ENCODE measurements around the gene NALCN.

NALCN gene

GRCh38 chr13:101013245-101013644 lies 403.1 kb downstream of the NALCN start:
- no peak for DNase-seq

- no peak for DNase-seq
Measured at GRCh38 chr13:101010100-101010499, 406.2 kb downstream of the NALCN start.

DNA sequence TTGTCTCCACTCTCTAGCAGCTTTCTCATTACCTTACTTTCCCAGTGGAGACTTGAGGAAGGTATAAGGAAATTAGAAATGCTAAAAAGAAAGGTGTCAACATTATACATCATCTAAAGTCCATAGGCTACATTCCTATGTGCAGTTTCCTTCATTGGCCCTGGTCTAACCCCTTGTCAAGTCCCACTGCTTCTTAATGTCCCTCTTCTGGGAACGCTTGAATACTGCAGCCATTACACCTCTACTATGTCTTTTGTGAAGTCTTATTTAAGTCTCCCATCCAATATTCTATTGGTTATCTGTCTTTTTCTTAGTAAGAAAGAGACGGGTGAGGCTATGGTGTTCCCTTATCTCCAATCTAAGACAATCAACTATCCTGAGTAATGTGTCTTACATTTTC lies 409.1 kb downstream of the NALCN start:
- no peak for DNase-seq

Measured in NCI-H187 treated with DMSO at 0.1 percent for 48 hours (cell line).